Measurements from ENCODE around the gene FGFR1OP2.

FGFR1OP2 gene

GRCh38 chr12:26906024-26906423 lies 32.2 kb upstream of the FGFR1OP2 start:
- TF ChIP-seq SIN3A (IDR thresholded peaks at IDR 0.05; ENCODE audit: borderline replicate concordance, insufficient read depth, low read length) (no peak), FOXP2 (optimal IDR thresholded peaks at IDR 0.05; ENCODE audit: borderline replicate concordance, extremely low read depth, extremely low read length, insufficient read depth) (no peak), REST (IDR thresholded peaks at IDR 0.05; ENCODE audit: insufficient read depth in 1 of 2, low read depth in 2 of 2, low read length in 2 of 2) (no peak), POLR2AphosphoS5 (IDR thresholded peaks at IDR 0.05; ENCODE audit: low read depth, low read length) (no peak), TAF1 (IDR thresholded peaks at IDR 0.05; ENCODE audit: borderline replicate concordance, insufficient read depth, low read length) (no peak)

GRCh38 chr12:26906704-26907103 lies 31.6 kb upstream of the FGFR1OP2 start:
- TF ChIP-seq SIN3A (IDR thresholded peaks at IDR 0.05; ENCODE audit: borderline replicate concordance, insufficient read depth, low read length), result no peak
- no peak for TF ChIP-seq FOXP2 (optimal IDR thresholded peaks at IDR 0.05; ENCODE audit: borderline replicate concordance, extremely low read depth, extremely low read length, insufficient read depth)
- TF ChIP-seq TAF1 (IDR thresholded peaks at IDR 0.05; ENCODE audit: borderline replicate concordance, insufficient read depth, low read length), result no peak
- TF ChIP-seq REST (IDR thresholded peaks at IDR 0.05; ENCODE audit: insufficient read depth in 1 of 2, low read depth in 2 of 2, low read length in 2 of 2), result no peak
- TF ChIP-seq POLR2AphosphoS5 (IDR thresholded peaks at IDR 0.05; ENCODE audit: low read depth, low read length), result no peak

GRCh38 chr12:26918321-26919215 lies 19.7 kb upstream of the FGFR1OP2 start:
- no peak for TF ChIP-seq SIN3A (IDR thresholded peaks at IDR 0.05; ENCODE audit: borderline replicate concordance, insufficient read depth, low read length)
- TF ChIP-seq POLR2AphosphoS5 (IDR thresholded peaks at IDR 0.05; ENCODE audit: low read depth, low read length), result no peak
- no peak for TF ChIP-seq FOXP2 (optimal IDR thresholded peaks at IDR 0.05; ENCODE audit: borderline replicate concordance, extremely low read depth, extremely low read length, insufficient read depth)
- no peak for TF ChIP-seq TAF1 (IDR thresholded peaks at IDR 0.05; ENCODE audit: borderline replicate concordance, insufficient read depth, low read length)
- TF ChIP-seq REST (IDR thresholded peaks at IDR 0.05; ENCODE audit: insufficient read depth in 1 of 2, low read depth in 2 of 2, low read length in 2 of 2), result no peak

GRCh38 chr12:26919216-26919555 lies 19.1 kb upstream of the FGFR1OP2 start:
- TF ChIP-seq TAF1 (IDR thresholded peaks at IDR 0.05; ENCODE audit: borderline replicate concordance, insufficient read depth, low read length) (no peak), FOXP2 (optimal IDR thresholded peaks at IDR 0.05; ENCODE audit: borderline replicate concordance, extremely low read depth, extremely low read length, insufficient read depth) (no peak), SIN3A (IDR thresholded peaks at IDR 0.05; ENCODE audit: borderline replicate concordance, insufficient read depth, low read length) (no peak), REST (IDR thresholded peaks at IDR 0.05; ENCODE audit: insufficient read depth in 1 of 2, low read depth in 2 of 2, low read length in 2 of 2) (no peak), POLR2AphosphoS5 (IDR thresholded peaks at IDR 0.05; ENCODE audit: low read depth, low read length) (no peak)
